GM15510 (cell line): ENCODE data around the gene SERINC5.

Source experiments
- POLR2A ChIP-seq: IDR thresholded peaks from 3 replicates; pipeline ENCODE4 v1.6.1; 2011; ENCODE audit warnings: borderline replicate concordance; ENCODE audit not compliant: insufficient read length; ENCODE audit errors: extremely low read depth

SERINC5 gene

DNA sequence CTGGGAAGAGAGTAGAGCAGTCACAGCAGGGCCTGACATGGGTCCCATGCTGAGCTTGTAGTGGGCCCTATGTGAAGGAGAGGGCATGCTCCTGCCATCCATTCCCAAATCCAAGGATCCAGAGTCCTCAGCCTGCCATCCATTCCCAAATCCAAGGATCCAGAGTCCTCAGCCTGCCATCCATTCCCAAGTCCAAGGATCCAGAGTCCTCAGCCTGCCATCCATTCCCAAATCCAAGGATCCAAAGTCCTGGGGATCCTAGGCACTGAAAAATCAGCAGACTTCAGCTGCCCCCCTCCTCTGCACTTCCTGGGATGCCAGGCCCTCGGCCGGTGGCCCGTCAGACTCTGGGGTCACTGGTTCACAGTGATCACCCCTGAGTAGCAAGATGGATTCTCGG is 187.1 kb downstream of the SERINC5 start:
- no peak for TF ChIP-seq POLR2A

DNA sequence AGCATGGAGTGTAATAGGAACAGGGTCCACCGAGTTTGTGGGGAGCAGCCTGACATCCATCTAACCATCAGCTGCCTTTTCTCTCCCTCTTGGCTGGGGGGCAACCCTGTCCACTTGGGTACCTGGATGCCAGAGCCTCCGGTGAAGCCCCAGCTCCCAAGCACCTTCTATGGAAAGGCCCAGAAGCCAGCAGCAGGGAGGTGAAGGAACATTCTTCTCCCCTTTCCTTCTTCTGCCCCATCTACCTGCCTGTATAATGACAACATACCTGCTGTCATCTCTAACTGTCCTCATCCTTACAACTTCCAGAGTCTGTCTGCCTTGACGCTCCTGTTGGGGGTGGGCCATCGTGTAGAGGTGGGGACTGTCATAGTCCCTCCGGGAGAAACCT is 187.6 kb downstream of the SERINC5 start:
- no peak for TF ChIP-seq POLR2A

DNA sequence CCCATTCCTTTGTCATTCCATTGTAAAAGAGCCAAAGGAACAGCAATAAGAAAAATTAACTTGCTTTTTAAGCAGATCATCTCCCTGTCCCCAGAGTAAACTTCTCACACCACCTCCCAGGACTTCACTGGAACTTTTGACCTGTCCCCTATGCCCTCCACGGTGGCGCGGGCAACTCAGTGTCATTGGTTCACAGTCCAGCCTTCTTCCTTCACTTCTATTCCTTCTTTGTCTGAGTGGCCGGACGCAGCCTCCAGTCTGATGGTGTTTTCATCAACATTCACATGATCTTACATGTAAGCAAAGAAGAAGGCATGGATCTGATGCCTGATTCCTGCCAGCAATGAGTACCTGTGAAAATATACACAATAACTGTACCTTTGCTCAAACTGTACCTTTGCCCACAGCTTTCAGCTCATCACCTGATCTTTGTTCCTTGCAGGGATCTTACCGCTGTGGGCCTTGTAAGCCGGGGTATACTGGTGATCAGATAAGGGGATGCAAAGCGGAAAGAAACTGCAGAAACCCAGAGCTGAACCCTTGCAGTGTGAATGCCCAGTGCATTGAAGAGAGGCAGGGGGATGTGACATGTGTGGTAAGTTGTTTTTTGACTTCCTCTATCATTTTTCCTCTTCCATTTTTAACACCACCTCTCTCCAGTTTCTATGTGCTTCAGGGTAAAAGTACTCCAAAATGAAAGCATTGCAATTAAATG is 188.2 kb downstream of the SERINC5 start:
- TF ChIP-seq POLR2A: no peak

DNA sequence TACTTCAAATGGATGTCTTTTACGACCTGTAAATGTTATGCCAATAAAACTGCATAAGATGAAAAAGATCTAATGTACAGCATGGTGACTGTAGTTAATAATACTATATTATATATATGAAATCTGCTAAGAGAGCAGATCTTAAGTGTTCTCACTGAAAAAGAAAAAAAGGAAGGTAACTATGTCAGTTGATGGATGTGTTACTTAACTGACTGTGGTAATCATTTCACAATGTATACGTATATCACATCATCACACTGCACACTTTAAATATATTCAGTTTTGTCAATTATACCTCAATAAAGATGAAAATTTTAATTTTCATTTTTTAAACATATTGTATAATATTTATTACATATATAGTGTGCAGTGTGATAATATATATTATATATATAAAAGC is 188.8 kb downstream of the SERINC5 start:
- TF ChIP-seq POLR2A: no peak

DNA sequence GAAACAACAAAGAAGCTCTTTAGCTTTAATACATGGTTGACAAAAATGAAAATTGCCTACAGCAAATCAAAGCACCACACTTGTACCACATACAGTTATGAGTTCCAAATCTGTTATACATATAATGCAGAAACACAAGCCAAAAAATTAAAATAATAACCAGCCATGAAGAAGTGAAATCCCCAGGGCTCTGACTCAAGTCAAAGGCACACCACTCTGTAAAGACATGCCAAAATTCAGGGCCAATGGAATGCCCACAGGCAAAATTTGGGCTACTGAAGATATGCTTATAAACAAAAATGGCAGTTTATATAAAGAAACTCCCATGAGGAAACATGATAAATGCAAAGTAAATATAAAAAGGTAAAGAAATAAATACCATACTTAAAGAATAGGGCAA is 191.7 kb downstream of the SERINC5 start:
- no peak for TF ChIP-seq POLR2A
